CD4-positive, alpha-beta T cell treated with Interferon alpha-2 for 1 hour (primary cell): Measurements from ENCODE around the gene KCNF1.
A peak's percentile ranks its signal among the peaks of the same experiment; 100 is the strongest.

Experiments used
- DNase-seq, 2 donors: peaks; one replicate each; pipeline ENCODE4 v3.0.0-alpha.2; 2020 to 2022

Gene KCNF1

GRCh38 chr2:10880586-10881321 lies 31.0 kb upstream of the KCNF1 start:
- DNase-seq: no peak

GRCh38 chr2:10882568-10882967 lies 29.2 kb upstream of the KCNF1 start:
- DNase-seq: no peak

GRCh38 chr2:10883066-10883465 lies 28.7 kb upstream of the KCNF1 start:
- DNase-seq: no peak

- DNase-seq: no peak
Measured at GRCh38 chr2:10883801-10884478, 27.8 kb upstream of the KCNF1 start.

GRCh38 chr2:10884574-10884975 lies 27.2 kb upstream of the KCNF1 start:
- no peak for DNase-seq

GRCh38 chr2:10885094-10885860 lies 26.5 kb upstream of the KCNF1 start:
- no peak for DNase-seq

GRCh38 chr2:10887476-10887875 lies 24.3 kb upstream of the KCNF1 start:
- no peak for DNase-seq

GRCh38 chr2:10889651-10890215 lies 22.0 kb upstream of the KCNF1 start:
- DNase-seq: no peak

GRCh38 chr2:10890706-10891270 lies 20.9 kb upstream of the KCNF1 start:
- DNase-seq: no peak

- no peak for DNase-seq
Measured at GRCh38 chr2:10891390-10891789, 20.3 kb upstream of the KCNF1 start.

GRCh38 chr2:10891848-10892247 lies 19.9 kb upstream of the KCNF1 start:
- DNase-seq: no peak

- no peak for DNase-seq
Measured at GRCh38 chr2:10892316-10892715, 19.4 kb upstream of the KCNF1 start.

- no peak for DNase-seq
Measured at GRCh38 chr2:10892796-10893350, 18.9 kb upstream of the KCNF1 start.

- DNase-seq: no peak
Measured at GRCh38 chr2:10894264-10894935, 17.3 kb upstream of the KCNF1 start.

GRCh38 chr2:10895231-10895630 lies 16.5 kb upstream of the KCNF1 start:
- no peak for DNase-seq

GRCh38 chr2:10897956-10898355 lies 13.8 kb upstream of the KCNF1 start:
- no peak for DNase-seq

GRCh38 chr2:10900216-10901109 lies 11.3 kb upstream of the KCNF1 start:
- peak in 1 of 2 donors; percentile 3 for DNase-seq

GRCh38 chr2:10901160-10901939 lies 10.4 kb upstream of the KCNF1 start:
- no peak for DNase-seq

GRCh38 chr2:10903861-10904210 lies 7.9 kb upstream of the KCNF1 start:
- no peak for DNase-seq

GRCh38 chr2:10904455-10904854 lies 7.3 kb upstream of the KCNF1 start:
- no peak for DNase-seq
